Mesenteric fat pad (tissue), 1 donor: ENCODE results near the gene KLK11. TPM values are rescaled to one million over a fixed set of nuclear protein-coding genes. Genes with fewer than 3 reads are reported as not detected.

Experiments
- DNase-seq: peaks from one replicate; pipeline ENCODE4 v3.0.0-alpha.2; 2020; ENCODE audit warnings: low spot score
- long read RNA-seq: library from polyadenylated mRNA; unstranded; transcript quantifications from one replicate; pipeline ENCODE4 v2.0.0, GENCODE V29; 2020
- total RNA-seq: library from RNA; stranded (reverse); fragmentation: NEBNext Ultra II Directional; extraction: Animal tissue kit (Norgen Biotek cat#: 25700); gene quantifications from one replicate; pipeline ENCODE4 v1.2.1, GENCODE V29; 2021
- donor health status: DM: yes; HTN: yes; CAD: no.

The KLK11 gene
- total RNA-seq: not detected
- long read RNA-seq: 0 reads

GRCh38 chr19:51026554-51026831, at the start of gene KLK11:
TSS of gene KLK11 (minus strand) at chr19:51026616. CDS start at chr19:51025631, 985 bp downstream.
- no peak for DNase-seq

DNA sequence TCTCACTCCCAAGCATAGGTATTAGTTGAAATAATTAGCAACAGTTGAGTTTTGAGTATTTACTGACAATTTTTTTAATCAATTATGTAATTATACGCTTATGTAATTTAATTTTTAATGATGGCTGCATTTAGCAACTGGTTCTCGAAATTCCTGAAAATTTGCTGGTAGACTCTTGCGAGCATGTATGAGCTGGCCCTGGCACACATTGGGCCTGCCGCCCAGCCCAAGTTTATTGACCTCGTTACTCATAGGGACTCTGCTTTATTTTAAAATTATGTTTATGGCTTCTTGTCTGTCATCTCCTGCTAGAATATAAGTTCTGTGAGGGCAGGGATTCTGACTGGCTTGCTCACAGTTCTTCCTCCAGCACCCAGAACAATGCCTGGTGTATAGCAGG, 49.6 kb upstream of the KLK11 start:
- DNase-seq: no peak

GRCh38 chr19:51071095-51071405, 44.6 kb upstream of the KLK11 start:
- no peak for DNase-seq

DNA sequence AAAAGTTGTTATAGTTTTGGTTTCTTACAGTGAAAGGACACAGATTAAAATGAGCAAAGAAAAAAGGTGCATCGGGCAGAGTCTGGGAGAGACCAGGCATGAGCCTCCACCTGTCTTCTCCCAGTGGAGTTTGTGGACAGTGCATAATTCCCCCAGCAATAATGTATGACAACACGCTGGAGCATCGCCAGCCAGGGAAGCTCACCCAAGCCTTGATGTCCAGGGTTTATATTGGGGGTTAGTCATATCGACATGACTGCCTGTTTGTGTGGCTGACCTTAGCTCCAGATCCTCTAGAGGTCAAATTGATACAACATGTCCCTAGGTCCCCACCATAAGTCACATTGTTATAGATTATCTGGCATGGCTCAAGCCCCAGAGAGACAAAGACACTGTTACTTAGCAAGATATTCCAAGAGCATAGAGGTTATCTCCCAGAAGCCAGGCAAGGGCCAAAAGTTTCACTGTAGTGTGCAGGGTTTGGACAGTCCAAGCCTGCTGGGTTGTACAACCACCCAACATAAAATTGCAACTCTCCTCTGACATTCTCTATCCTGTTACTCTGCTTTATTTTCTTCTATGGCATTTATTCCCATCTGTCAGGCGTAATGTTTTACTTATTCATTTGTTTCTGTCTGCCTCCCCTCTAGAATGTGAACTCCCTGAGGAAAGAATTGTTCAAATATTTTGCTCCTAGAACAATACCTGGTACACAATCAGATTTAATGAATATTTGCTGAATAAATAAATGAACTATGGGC, 44.1 kb upstream of the KLK11 start:
- no peak for DNase-seq

GRCh38 chr19:51066393-51067186, 40.2 kb upstream of the KLK11 start:
- no peak for DNase-seq

DNA sequence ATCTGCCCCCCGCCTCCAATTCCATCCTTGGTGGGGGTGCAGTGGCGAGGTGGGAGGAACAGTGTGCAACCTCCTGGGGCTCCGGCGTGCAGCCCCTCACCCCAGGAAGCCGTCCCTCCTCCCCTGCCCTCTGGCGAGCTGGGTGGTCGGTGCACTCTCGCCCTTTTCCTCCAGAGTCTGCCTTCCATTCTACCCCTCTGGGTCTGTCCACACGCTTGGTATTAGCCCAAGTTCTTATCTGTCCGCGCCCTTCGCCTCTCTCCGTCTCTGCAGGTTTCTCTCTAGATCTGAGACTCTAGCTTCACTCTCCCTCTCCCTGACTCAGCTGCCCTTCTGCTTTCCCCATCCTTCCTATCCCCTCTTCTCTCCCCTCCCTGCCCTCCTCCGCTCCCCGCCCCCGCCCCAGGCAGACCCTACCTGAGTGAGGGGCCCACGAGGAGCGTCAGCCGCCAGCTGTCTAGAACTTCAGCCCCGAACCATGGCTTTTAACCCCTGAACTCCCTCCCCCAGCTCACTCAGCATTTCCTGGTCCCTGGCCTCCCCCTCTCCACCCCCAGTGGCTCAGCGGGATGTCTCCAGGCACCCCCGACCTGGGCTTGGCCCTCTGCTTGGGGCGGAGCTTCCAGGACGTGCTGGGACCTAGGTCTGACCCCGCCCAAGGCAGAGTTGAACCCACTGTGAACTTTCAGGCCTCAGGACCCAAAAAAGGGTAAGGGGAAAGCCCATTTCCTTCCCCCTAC, 39.0 kb upstream of the KLK11 start:
- no peak for DNase-seq

DNA sequence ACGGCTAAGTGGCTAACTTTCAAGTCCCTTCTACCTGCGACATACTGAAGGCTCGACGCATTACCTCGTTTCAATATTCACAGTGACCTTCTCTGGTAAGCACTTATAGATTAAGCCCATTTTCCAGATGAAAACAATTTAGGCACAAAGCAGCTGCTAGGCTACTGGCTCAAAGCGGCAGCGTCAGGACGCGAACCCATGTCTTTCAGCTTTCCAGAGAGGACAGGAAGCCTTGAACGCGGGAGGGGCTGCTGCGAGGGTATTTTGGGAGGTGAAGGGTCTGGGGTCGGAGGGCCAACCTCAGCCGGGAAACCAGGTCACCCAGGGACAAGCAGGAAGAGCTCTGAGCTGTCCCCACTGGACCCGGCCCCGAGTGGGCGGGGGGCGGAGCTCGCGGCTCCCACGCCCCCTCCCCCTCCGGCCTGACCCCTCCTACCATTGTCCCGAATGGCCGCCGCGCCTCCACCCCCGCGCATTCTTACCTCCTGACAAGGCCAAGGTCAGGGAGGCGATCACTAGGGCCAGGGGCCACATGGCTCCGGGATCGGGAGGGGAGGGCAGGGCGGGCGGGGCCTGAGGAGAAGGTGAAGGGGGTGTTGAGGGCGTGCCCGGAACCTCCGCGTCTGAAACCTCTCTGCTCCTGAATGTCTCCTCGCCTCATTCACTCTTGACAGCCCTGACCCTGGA, 38.3 kb upstream of the KLK11 start, which contains the start of gene KLK13:
Gene KLK13 (minus strand): TSS at position 559 of the 687 bp plus-strand sequence. CDS start 25 bp downstream, at position 534.
- DNase-seq: no peak

GRCh38 chr19:51063664-51064063, 37.2 kb upstream of the KLK11 start:
- DNase-seq: no peak

- DNase-seq: no peak
These were observed 34.6 kb upstream of the KLK11 start for GRCh38 chr19:51060973-51061372.

DNA sequence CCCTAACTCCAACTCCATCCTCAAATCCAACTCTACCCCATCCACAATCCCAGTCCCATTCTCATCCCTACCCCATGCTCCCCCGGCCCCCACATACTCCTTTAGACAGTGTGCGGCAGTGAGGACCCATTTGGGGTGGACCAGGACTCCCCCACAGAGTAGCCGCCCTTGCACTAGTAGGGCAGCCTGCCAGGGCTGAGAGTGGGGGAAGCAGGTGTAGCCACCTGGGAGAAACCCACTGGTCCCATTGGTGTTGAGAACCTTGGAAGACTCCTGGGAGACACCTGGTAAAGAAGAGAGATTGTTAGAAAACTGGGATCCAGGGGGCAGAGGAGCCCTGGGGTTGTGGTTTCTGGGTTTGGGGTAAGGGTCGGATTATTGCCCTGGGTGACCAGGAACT, 33.9 kb upstream of the KLK11 start:
- DNase-seq: no peak

DNA sequence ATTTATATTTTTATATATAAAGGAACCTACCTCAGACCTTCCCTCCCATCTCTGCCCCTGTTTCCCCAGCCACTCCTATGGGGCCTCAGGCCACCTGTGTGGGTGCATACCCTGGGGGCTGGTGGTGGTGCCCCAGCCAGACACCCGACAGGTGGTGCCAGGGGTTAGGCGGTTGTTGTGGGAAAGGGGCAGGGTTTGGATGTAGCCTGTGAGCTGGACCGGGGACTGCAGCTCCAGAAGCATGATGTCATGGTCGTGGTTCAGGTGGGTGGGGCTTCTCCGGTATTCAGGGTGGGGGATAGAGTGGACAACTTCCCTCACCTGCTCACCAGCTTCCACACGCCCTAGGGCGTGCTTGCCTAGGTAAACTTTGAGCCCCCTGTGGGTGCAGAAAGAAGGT, 33.3 kb upstream of the KLK11 start:
- DNase-seq: no peak

GRCh38 chr19:51055866-51056265, 29.4 kb upstream of the KLK11 start:
- no peak for DNase-seq

DNA sequence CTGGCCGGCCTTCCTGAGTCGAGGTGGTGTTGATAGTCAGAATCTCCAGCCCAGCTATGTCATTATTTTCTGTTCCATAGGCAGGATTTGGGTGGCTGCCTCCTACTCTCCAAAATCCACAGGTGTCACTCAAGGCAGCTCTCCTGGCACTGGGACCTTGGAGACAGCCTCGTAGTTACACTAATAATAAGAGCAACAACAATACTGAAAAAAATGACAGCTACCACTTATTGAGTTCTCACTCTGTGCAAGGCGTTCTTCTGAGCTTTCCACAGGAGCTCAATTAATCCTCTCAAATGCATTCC, 20.6 kb upstream of the KLK11 start:
- no peak for DNase-seq

DNA sequence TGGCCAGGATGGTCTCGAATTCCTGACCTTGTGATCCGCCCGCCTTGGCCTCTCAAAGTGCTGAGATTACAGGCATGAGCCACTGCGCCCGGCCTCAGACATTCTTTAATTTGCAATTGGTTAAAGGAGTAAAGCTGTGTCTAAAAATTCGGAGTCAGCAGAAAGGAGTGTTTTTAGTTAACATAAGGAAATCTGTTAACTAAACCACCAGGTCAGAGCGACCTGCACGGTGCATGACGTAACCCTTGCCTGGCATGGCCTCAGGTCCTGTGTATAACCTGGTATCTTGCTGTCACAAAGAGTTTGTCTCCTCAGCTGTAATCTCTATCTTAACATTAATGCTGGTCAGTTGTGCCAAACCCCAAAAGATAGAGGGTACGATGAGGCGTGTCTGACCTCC, 17.9 kb upstream of the KLK11 start:
- no peak for DNase-seq

- no peak for DNase-seq
These were observed 17.1 kb upstream of the KLK11 start for GRCh38 chr19:51043497-51043896.

GRCh38 chr19:51040151-51040550, 13.7 kb upstream of the KLK11 start:
- no peak for DNase-seq

- DNase-seq: no peak
These were observed 10.1 kb upstream of the KLK11 start for GRCh38 chr19:51036519-51036918.

DNA sequence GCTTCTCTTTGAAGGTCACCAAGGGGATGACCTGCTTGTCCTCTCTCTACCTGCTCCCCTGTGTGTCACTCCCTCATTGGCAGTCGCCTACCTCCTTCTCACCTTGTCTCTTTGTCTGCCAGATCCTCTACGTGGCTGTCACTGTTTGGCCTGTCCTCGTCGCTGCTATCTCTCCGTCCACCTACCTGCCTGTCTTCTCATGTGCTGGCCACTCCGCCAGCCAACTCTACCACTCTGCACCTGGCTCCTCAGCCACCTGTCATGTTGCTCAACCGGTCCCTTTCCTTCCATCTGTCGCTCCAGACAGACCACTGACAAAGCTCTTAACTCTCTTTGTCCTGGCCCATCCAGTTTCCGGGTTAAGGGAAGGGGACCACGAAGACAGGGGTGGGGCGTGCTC, 8.3 kb upstream of the KLK11 start, which contains the start of gene KLK12:
Gene KLK12 (minus strand): TSS at position 299 of the 400 bp plus-strand sequence. CDS start 381 bp downstream, outside the sequence.
- DNase-seq: peak; percentile 59

DNA sequence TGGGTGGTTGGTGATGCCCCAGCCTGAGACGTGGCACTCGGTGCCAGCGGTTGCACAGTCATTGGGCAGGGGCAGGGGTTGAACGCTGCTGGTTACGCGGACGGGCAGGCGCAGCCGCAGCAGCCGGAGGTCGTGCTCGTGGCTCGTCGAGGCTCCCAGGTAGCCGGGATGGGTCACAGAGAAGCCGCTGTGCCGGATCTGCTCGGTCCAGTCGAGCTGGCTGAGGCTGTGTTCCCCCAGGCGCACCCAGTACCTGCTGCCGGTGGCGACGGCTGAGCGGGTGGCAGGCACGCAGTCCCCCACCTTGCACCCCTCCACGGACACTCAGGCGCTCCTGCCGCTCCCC, 5.4 kb upstream of the KLK11 start:
- peak; percentile 85 for DNase-seq

DNA sequence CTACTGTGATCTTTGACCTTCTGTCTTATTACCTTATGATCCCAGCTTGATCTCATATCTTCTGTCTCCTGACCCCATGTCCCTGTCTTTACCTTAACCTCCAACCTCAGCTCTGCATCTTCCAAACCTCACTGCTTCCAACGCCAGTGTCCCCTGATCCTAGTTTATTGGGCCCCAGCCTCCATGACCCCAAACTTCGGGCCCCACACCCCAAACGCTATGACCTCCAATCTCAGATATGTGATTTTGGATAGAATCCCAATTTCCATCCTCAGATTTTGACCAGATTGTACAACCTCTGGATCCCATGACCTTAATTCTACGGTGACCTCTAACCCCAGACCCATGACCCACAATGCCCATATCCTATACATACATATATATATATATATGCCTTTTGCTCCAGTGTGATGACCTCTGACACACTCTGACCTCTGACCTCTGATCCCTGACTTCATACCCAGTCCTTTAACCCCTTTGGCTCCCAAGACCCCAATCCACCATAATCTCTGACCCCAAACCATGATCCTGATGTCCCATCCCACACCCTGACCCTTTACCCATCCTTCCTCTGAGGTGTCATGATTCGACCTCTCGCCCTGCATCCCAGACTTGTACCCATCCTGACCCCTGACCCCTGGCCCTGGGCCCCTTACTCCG, 4.9 kb upstream of the KLK11 start:
- no peak for DNase-seq

DNA sequence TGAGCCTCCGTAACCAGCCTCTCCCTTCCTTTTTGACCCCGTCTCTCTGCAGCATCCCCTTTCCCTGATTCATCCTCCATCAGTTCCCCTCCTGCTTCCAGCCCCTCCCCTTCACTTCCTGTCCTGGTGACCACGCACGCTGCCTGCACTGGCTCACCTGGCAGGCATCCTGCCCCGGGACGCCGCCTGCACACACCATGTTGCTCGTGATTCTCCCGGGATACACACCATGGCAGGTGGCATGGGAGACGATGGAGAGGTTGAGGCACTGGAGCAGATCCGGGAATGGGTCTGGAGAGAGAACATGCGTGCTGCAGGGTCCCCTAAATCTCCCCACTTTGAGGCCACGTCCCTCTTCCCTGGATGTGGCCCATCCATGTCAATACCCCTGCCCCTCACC, 4.2 kb upstream of the KLK11 start:
- DNase-seq: peak; percentile 85
